Trophoblast cell (in vitro differentiated cells and primary cell): Measurements from ENCODE around the gene RABEP1.

Experiments
- DNase-seq, 2 donors: peaks; one replicate each; pipeline ENCODE4 v3.0.0-alpha.2; 2016
- H2AFZ ChIP-seq: 2 replicates; pipeline ENCODE4 v1.6.1; 2013; ENCODE audit warnings: low read length, moderate library complexity, mild to moderate bottlenecking; ENCODE audit not compliant: insufficient read depth, poor library complexity
- H2AK5ac ChIP-seq: 2 replicates; pipeline ENCODE4 v1.6.1; 2013; ENCODE audit warnings: mild to moderate bottlenecking, low read length
- H2BK120ac ChIP-seq: 2 replicates; pipeline ENCODE4 v1.6.1; 2013; ENCODE audit warnings: low read length, mild to moderate bottlenecking, moderate library complexity; ENCODE audit not compliant: insufficient read depth, poor library complexity
- H2BK12ac ChIP-seq: 2 replicates; pipeline ENCODE4 v1.6.1; 2013; ENCODE audit warnings: mild to moderate bottlenecking, low read length, moderate library complexity
- H2BK5ac ChIP-seq: 2 replicates; pipeline ENCODE4 v1.6.1; 2013; ENCODE audit warnings: low read length, low read depth, moderate library complexity, mild to moderate bottlenecking; ENCODE audit not compliant: poor library complexity
- H3K14ac ChIP-seq: 2 replicates; pipeline ENCODE4 v1.6.1; 2013; ENCODE audit warnings: mild to moderate bottlenecking, low read length
- H3K18ac ChIP-seq: 2 replicates; pipeline ENCODE4 v1.6.1; 2013; ENCODE audit warnings: mild to moderate bottlenecking, low read length
- H3K23ac ChIP-seq: 2 replicates; pipeline ENCODE4 v1.6.1; 2013; ENCODE audit warnings: low read length
- H3K27ac ChIP-seq: 2 replicates; pipeline ENCODE4 v1.5.1; 2013; ENCODE audit warnings: low read depth, mild to moderate bottlenecking, inconsistent platforms, low read length, moderate library complexity
- H3K27me3 ChIP-seq: 2 replicates; pipeline ENCODE4 v1.6.1; 2013; ENCODE audit warnings: inconsistent platforms, mild to moderate bottlenecking, low read length, moderate library complexity; ENCODE audit not compliant: insufficient read depth
- H3K36me3 ChIP-seq, 2 experiments: 1 replicate in 1 of 2; 2 replicates in 1 of 2; pipeline ENCODE4 v1.6.1; 2013; ENCODE audit warnings: low read length in 2 of 2, mild to moderate bottlenecking in 2 of 2, moderate library complexity in 1 of 2; ENCODE audit not compliant: insufficient read depth in 2 of 2, control insufficient read depth in 1 of 2
- H3K4ac ChIP-seq: 2 replicates; pipeline ENCODE4 v1.6.1; 2013; ENCODE audit warnings: low read depth, mild to moderate bottlenecking, low read length, moderate library complexity
- H3K4me1 ChIP-seq, 2 experiments: 1 replicate in 1 of 2; 2 replicates in 1 of 2; pipeline ENCODE4 v1.6.1; 2013; ENCODE audit warnings: low read length in 2 of 2, mild to moderate bottlenecking in 2 of 2, moderate library complexity in 1 of 2; ENCODE audit not compliant: insufficient read depth in 2 of 2, control insufficient read depth in 1 of 2
- H3K4me2 ChIP-seq: 2 replicates; pipeline ENCODE4 v1.6.1; 2013; ENCODE audit warnings: inconsistent platforms, mild to moderate bottlenecking, low read length, moderate library complexity
- H3K4me3 ChIP-seq: 2 replicates; pipeline ENCODE4 v1.5.1; 2013; ENCODE audit warnings: mild to moderate bottlenecking, low read depth, low read length, inconsistent platforms
- H3K79me1 ChIP-seq: one replicate; pipeline ENCODE4 v1.6.1; 2013; ENCODE audit warnings: low read length
- H3K79me2 ChIP-seq: 2 replicates; pipeline ENCODE4 v1.6.1; 2013; ENCODE audit warnings: low read length, mild to moderate bottlenecking; ENCODE audit not compliant: control insufficient read depth, insufficient read depth, poor library complexity
- H3K9ac ChIP-seq: 2 replicates; pipeline ENCODE4 v1.6.1; 2013; ENCODE audit warnings: mild to moderate bottlenecking, low read length
- H3K9me3 ChIP-seq: 2 replicates; pipeline ENCODE4 v1.6.1; 2013; ENCODE audit warnings: low read depth, mild to moderate bottlenecking, control low read depth, inconsistent platforms, low read length; ENCODE audit not compliant: insufficient read depth
- H4K12ac ChIP-seq: 2 replicates; pipeline ENCODE4 v1.6.1; 2013; ENCODE audit warnings: low read depth, mild to moderate bottlenecking, low read length, moderate library complexity
- H4K8ac ChIP-seq: 2 replicates; pipeline ENCODE4 v1.6.1; 2013; ENCODE audit warnings: low read depth, mild to moderate bottlenecking, low read length, moderate library complexity
- H4K91ac ChIP-seq: one replicate; pipeline ENCODE4 v1.6.1; 2013; ENCODE audit warnings: low read depth, mild to moderate bottlenecking, low read length, moderate library complexity
- WGBS: extraction: QIAGEN DNeasy Blood & Tissue Kit; methylation state at CpG from one replicate; pipeline ENCODE4 v1.1.7; 2013; ENCODE audit warnings: missing lambda C conversion rate; ENCODE audit not compliant: insufficient read length, insufficient coverage; ENCODE audit errors: extremely low coverage; 5-methylcytosine and 5-hydroxymethylcytosine counted together

RABEP1 gene

DNA sequence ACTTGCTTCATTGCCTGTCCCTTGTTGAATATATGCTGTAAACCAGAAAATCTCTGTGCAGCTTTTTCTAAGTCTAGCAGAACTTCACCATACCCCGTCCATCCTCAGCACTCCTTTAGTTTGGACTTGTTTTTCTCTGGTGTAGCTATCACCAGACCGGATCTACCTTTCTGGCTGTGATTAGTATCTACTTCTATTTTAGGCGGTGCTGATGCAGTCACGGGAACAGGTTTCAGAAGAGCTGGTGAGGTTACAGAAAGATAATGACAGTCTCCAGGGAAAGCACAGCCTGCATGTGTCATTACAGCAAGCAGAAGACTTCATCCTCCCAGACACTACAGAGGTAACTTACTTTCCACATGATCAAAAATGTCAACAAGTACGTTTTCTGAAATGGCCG lies 91.0 kb downstream of the RABEP1 start:
- Histone ChIP-seq H3K79me2 (no peaks in the 10 kb centered on the region), H3K4ac (no peak overlapping the region), H3K14ac (no peak overlapping the region), H3K4me3 (no peak overlapping the region), H2BK5ac (no peak overlapping the region), H3K4me1 (peaks cover 0 to 2% of the 10 kb centered on the region in 2 experiments), H3K18ac (no peak overlapping the region), H3K79me1 (no peaks in the 10 kb centered on the region), H4K12ac (no peak overlapping the region), H3K9ac (no peak overlapping the region), H3K27me3 (no peaks in the 10 kb centered on the region), H2BK120ac (no peak overlapping the region), H3K27ac (no peak overlapping the region), H3K9me3 (no peaks in the 10 kb centered on the region), H3K4me2 (no peak overlapping the region), H2BK12ac (no peak overlapping the region), H3K23ac (no peak overlapping the region), H4K91ac (no peak overlapping the region), H2AFZ (no peak overlapping the region), H3K36me3 (peaks cover 17 to 21% of the 10 kb centered on the region in 2 experiments), H4K8ac (no peak overlapping the region), H2AK5ac (no peak overlapping the region)
- no CpG with 5 or more reads among the region's 6 CpGs for WGBS
- DNase-seq = peak in 1 of 2 donors; percentile 31

- Histone ChIP-seq H3K36me3 (peaks cover 43 to 59% of the 10 kb centered on the region in 2 experiments), H2AFZ (no peak overlapping the region), H2BK120ac (no peak overlapping the region), H3K9me3 (peaks cover 1% of the 10 kb centered on the region), H3K27ac (no peak overlapping the region), H4K8ac (no peak overlapping the region), H4K12ac (peak overlapping the region; percentile 39), H3K4ac (no peak overlapping the region), H3K4me1 (no peaks in the 10 kb centered on the region), H3K18ac (no peak overlapping the region), H3K14ac (no peak overlapping the region), H3K79me1 (no peaks in the 10 kb centered on the region), H3K9ac (no peak overlapping the region), H4K91ac (no peak overlapping the region), H2BK12ac (no peak overlapping the region), H3K4me2 (no peak overlapping the region), H3K27me3 (no peaks in the 10 kb centered on the region), H3K4me3 (no peak overlapping the region), H2BK5ac (no peak overlapping the region), H2AK5ac (no peak overlapping the region), H3K79me2 (no peaks in the 10 kb centered on the region), H3K23ac (no peak overlapping the region)
- no CpG with 5 or more reads among the region's 3 CpGs for WGBS
- no peak for DNase-seq
These were observed 96.6 kb downstream of the RABEP1 start for GRCh38 chr17:5378566-5379207.

DNA sequence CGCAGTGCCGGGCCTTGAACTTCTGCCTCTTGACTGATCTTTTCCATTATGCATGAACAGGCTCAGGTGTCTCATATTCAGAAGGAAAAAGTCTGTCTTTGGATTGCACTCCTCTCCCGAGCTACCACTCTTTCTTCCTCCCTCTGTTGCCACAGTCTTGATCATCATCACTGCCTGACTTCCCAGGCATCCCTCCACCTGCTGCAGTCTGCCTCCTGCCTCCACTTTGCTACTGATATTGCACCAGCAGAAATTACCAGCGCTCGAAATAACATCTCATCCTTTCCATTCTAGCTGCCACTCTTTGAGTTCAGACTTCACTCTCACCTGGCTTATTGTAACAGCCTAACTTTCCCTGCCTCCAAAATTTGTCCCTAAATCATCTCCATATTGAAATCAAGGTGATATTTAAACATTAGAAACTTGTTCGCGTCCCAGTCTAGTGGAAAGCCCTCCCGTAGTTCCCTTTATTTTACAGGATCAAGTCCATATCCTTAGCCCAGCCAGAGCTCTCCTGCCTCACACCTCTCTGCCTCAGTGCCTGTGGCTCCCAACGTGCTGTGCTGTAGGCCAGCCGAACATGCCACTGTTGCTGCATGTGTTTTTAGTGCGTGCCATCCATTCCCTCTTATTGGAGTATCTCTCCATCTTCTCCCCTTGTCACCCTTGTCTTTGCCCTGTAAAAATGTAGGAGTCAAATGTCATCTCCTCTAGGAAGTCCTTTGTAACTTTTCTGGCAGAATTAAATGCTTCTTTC lies 97.4 kb downstream of the RABEP1 start:
- Histone ChIP-seq H2BK5ac (no peak overlapping the region), H3K27ac (no peak overlapping the region), H3K4ac (no peak overlapping the region), H4K12ac (no peak overlapping the region), H2AFZ (no peak overlapping the region), H3K79me2 (no peaks in the 10 kb centered on the region), H3K36me3 (peaks cover 43 to 61% of the 10 kb centered on the region in 2 experiments), H2BK120ac (no peak overlapping the region), H2AK5ac (no peak overlapping the region), H3K79me1 (no peaks in the 10 kb centered on the region), H3K4me2 (no peak overlapping the region), H3K14ac (no peak overlapping the region), H3K23ac (no peak overlapping the region), H3K9ac (no peak overlapping the region), H3K27me3 (no peaks in the 10 kb centered on the region), H4K8ac (no peak overlapping the region), H4K91ac (no peak overlapping the region), H2BK12ac (no peak overlapping the region), H3K4me3 (no peak overlapping the region), H3K9me3 (peaks cover 1% of the 10 kb centered on the region), H3K18ac (no peak overlapping the region), H3K4me1 (no peaks in the 10 kb centered on the region)
- WGBS = no CpG with 5 or more reads among the region's 11 CpGs
- DNase-seq = no peak

GRCh38 chr17:5380491-5381135 lies 98.5 kb downstream of the RABEP1 start:
- no peaks in the 10 kb centered on the region for H3K27me3 ChIP-seq
- no CpG with 5 or more reads among the region's 7 CpGs for WGBS
- H2AK5ac ChIP-seq = no peak overlapping the region
- no peak overlapping the region for H4K12ac ChIP-seq
- no peaks in the 10 kb centered on the region for H3K79me2 ChIP-seq
- no peaks in the 10 kb centered on the region for H3K4me1 ChIP-seq
- H2AFZ ChIP-seq = no peak overlapping the region
- no peak overlapping the region for H4K91ac ChIP-seq
- no peak overlapping the region for H3K27ac ChIP-seq
- no peak overlapping the region for H3K4ac ChIP-seq
- H3K4me2 ChIP-seq = no peak overlapping the region
- no peak overlapping the region for H3K4me3 ChIP-seq
- H3K23ac ChIP-seq = no peak overlapping the region
- peaks cover 1% of the 10 kb centered on the region for H3K9me3 ChIP-seq
- peaks cover 40 to 66% of the 10 kb centered on the region in 2 experiments for H3K36me3 ChIP-seq
- no peak overlapping the region for H3K14ac ChIP-seq
- no peak overlapping the region for H4K8ac ChIP-seq
- H3K18ac ChIP-seq = no peak overlapping the region
- no peak overlapping the region for H2BK120ac ChIP-seq
- no peak for DNase-seq
- H2BK12ac ChIP-seq = no peak overlapping the region
- H3K79me1 ChIP-seq = no peaks in the 10 kb centered on the region
- H2BK5ac ChIP-seq = no peak overlapping the region
- H3K9ac ChIP-seq = no peak overlapping the region
